Stimulated activated CD4-positive, alpha-beta T cell treated with anti-CD3 and anti-CD28 coated beads, TNF-alpha, amount 100 ng/mL, for 1 hour (primary cell): ENCODE data around the gene IKZF1.

Experiments
- DNase-seq, 3 donors: peaks; one replicate each; pipeline ENCODE4 v3.0.0-alpha.2; 2020; ENCODE audit warnings: low read depth in 3 of 3, low spot score in 1 of 3

The IKZF1 gene

GRCh38 chr7:50282813-50283605, 21.5 kb upstream of the IKZF1 start:
- no peak for DNase-seq

- DNase-seq = no peak
Measured at GRCh38 chr7:50283731-50284130, 20.8 kb upstream of the IKZF1 start.

DNA sequence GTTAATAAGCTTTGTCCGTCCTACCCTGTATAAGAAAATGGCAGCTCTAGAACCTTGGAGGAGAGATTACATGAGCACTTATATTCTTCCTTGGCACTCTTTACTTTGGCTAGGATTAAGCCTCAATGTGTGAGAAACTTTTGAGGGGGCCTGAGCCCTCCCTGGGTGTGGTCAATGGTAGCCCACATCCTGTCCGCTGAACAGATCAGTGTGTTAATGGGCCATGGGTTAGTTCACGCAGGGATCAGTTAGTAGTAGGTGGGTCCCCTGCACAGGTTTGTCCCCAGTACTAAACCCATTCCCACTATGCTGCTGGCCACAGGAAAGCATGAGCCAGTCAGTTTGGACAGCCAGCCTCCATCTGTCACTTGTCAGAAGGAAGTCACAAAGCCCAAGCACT, 20.2 kb upstream of the IKZF1 start:
- no peak for DNase-seq

GRCh38 chr7:50285269-50285668, 19.2 kb upstream of the IKZF1 start:
- no peak for DNase-seq

- no peak for DNase-seq
Measured at GRCh38 chr7:50287129-50287528, 17.4 kb upstream of the IKZF1 start.

GRCh38 chr7:50292165-50292757, 12.3 kb upstream of the IKZF1 start:
- DNase-seq = no peak

DNA sequence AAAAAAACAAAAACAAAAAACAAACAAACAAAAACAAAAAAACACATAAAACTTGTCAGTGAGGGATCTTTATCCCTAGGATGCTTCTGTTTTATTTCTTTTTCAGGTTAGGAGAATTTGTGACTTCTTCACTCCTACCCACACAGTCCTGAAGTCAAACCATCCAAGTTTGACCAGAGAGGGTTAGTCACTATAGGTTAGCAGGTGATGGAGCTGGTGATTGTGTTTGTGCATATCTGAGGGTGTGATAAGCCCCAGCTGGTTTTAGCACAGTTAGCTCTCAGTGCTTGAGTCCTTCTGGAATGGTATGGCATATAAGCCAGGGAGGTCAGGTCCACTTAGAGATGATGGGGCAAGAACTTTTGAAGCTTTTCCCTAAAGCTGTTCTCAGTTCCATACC, 11.8 kb upstream of the IKZF1 start:
- DNase-seq = no peak

GRCh38 chr7:50293509-50294179, 10.9 kb upstream of the IKZF1 start:
- DNase-seq = no peak

DNA sequence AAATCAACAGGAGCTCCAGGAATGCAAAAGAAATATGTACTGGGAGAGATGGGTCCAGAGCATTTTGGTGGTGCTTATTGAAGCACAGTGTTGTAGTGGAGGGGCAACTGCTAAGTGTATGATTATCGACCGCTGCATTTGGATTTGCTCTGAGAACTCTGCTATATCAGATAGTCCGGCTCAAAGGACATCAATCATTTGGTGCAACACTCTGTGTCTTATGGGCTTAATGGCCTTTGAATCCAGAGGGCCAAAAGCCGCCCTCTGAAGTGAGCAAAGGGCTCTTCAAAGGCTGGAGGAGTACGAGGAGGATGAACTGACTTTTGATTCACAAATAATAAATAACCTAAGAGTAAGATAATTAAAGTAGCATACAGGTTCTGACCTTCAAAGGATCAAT, 9.4 kb upstream of the IKZF1 start:
- DNase-seq = no peak

GRCh38 chr7:50296799-50297198, 7.7 kb upstream of the IKZF1 start:
- no peak for DNase-seq

- no peak for DNase-seq
Measured at GRCh38 chr7:50298811-50299562, 5.5 kb upstream of the IKZF1 start.

DNA sequence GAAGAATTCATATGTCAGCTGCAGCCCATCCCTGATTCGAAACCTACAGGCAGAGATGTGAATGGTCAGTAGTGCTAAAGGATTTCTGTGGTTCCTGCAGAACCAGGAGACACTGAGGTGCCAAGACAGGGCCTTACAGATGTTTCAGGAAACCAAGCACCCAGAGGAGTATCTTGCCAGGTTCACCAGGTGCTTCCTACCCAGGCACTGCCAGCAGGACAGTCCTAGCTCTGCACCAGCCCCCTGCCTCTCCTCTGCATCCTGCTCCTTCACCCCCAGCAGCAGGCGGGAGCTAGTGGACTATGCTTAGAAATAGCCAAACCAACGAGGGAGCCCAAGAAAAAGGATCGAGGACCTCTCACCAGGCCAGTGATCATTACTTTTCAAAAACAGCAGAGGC, 4.2 kb upstream of the IKZF1 start:
- DNase-seq = no peak

DNA sequence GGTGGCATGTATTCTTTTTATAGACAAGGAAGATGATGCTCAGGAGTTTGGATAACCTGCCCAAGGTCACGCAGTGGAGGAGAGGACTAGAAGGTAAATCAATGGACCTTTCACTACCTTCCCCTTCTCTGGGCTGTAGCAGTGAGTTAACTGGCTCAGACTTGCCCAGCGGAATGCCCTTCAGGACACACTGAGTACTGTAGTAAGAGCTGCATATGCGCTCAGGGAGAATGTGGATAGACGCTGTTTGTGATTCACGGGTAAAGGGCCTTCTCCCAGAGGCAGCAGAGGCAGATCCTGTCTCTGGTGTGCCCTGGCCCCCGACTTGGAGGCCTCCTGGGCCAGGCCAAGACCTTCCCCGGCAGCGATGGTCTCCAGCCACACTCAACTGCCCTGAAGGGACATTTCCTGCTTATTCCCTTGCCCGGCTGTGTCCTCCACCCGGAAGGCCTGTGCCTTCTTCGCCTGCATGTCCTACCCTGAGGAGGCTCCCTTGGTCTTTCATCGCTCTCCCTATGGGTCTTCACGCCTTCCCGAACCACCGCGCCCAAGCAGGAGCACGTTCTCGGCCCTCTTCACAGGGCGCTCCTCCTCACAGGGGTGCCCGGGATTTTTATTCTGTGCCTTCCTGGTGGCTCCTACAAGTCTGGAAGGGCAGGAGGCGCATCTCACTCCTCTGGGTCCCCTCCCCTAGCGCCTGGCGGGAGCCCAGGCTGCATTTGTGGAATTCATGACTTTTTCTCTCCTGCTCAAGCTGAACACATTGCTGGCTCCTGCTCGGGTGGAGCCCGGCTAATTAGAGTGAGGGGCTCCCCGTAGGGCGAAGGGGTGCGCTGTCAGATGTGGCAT, 1.8 kb upstream of the IKZF1 start:
- DNase-seq = no peak

DNA sequence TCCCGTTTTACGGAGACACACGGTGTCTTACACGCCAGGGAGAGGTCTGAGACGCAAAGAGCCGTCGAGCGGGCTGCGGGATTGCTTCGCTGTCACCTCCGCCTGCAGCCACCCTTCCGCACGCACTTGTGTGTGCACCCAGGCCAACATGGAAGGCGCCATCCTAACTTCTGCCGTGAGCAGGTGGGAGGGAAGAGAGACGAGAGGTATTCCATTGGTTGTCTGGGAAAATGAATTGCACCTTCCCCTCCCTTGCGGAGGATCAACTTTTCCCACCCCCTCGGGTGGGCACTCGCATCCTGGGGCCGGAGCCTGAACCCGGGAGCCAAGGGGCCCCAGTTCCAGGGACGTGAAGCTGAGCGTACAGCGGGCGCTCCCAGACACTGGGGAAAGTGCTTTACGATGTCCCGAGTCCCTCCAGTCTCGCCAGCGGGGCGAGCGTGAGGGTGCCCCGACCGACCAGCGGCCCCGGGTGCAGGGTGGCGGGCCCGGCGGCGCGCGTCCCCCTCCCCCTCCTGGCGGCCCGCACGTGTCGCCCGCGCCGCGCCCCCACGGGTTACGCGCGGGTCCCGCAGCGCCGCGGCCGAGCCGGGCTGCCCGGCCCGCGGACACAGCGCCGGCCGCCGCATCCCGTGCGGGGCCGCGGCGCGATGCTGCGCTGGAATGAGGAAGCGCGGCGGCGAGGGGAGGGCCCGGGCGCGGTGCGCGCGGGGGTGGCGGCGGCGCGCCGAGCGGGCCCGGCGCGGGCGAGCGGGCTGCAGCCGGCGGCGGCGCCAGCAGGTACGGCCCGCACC, 984 bp upstream of the IKZF1 start:
- no peak for DNase-seq

DNA sequence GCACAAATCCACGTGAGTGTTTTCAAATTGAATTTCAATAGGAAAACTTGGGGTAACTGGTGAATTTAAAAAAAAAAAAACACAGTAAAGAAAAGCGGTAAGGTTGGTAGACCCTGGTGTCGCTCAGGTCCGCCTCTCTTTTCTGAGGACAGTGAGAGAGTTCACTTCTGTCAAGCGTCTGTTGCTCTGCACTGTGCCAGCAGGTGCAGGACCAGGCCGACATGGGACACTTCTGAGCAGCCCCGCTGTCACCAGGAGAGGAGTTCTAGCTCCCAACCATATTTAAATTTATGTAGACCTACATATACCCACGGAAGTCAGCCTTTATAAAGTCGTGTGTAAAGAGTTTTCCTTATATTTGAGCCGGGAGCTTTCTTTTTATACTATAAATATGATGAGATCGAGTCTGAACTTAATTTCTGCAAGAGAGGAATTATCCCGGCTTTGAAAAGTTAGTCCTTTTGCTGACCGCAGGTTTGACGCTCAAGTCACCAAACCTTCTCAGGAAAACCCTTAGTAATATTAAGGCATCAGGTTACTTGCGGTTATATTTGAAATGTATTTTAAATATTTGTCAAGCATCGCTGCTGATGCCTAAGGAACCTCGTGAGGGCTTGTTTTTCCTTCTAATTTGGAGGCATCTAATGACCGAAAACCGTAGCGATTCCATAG, 531 bp downstream of the IKZF1 start:
- peak in 1 of 3 donors; percentile 45 for DNase-seq

DNA sequence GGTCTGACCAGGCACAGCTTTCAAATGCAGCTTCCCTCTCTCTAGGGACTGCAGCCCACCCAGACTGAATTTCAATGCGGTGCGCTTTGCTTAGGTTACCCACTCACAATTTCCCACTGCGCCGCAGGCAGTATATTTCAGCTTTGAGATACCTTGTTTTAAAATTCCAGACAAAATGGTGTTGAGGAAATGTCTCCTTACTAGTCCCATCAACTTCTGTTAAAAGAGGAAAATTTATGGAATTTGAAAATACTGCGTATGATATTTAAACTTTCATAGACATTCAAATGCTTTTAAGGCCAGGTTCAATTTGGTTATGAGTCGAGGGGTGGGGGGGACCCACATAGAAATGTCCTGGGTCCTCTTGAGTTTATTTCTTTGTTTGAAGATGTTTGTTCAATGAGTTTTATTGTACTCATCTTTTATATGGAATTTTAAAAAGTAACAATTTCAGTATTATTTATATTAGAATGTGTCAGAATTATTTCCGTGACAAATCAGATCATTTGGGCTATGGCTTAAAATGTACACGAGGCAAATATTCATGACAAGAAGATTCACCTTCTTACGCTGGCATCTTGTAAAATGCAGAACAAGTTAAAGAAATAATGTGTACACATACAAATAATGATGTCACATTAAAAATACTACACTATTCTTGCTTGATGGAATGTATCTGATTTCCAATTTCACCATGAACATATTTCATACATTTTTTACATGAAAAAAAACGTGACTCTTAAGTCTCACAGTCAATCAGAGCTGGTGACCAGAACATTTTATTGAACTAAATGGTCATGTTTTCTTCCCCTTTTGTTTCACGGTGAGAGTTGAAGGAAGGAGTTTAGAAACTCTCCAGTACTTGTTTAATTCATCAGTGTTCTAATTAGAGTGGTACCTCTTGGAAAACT, 1.3 kb downstream of the IKZF1 start:
- no peak for DNase-seq

DNA sequence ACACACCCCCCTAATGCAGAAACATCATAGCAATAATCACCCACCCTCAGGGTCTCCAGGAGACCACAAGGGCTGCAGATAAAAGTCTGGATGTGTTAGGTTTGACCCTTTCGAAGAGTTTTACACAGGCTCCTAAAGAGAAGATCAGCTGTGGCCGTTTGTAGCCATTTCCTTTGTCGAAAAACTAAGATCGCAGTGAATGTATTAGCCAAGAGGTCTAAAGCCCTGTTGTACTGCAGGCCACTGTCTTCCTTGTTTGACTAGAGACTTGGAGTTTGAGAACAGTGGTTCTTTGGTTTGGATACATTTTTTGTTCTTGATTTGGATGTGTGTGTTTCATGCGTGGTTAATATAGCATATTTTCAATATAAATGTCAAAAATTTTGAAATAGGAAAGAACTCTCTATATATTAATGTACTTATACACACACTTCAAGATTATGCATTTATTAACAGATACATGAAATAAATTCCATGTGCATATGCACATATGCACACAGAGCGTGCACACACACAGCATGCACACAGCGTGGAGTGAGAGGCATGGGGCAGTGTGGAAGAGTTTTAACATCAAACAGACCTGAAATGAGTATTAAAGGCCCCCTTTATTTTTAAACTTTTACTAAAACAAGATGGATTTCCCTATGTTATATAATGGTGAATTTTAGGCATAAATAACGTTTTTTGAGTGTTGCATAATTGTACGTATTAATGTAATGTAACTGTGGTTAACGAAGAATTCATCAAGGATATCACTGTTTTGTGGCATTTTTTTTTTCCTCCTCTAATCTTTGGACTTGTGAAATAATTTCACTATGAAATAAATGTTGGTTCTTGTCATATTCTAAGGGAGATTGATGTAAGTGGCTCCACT, 2.2 kb downstream of the IKZF1 start:
- DNase-seq = no peak
